ENCODE results near the gene ZKSCAN1.
A peak's percentile ranks its signal among the peaks of the same experiment; 100 is the strongest.
"Not testable (repeated sequence)": the region's sequence is repeated elsewhere in the genome, so short reads cannot be mapped to it uniquely, and the experiment has no call there.

The ZKSCAN1 gene

GRCh38 chr7:100003711-100004661, 11.4 kb upstream of the ZKSCAN1 start:
- no peak for DNase-seq (ENCODE audit: low spot score)

- no peak for DNase-seq (ENCODE audit: low spot score)
Observed at GRCh38 chr7:100007887-100008286, 7.5 kb upstream of the ZKSCAN1 start.

GRCh38 chr7:100008525-100008924, 6.9 kb upstream of the ZKSCAN1 start:
- DNase-seq (ENCODE audit: low spot score): no peak

- not testable (repeated sequence) for DNase-seq (ENCODE audit: low spot score)
Observed at GRCh38 chr7:100009952-100010351, 5.4 kb upstream of the ZKSCAN1 start.

- DNase-seq (ENCODE audit: low spot score): no peak
Observed at GRCh38 chr7:100010901-100011300, 4.5 kb upstream of the ZKSCAN1 start.

- no peak for DNase-seq (ENCODE audit: low spot score)
Observed at GRCh38 chr7:100011516-100011915, 3.9 kb upstream of the ZKSCAN1 start.

GRCh38 chr7:100012385-100013327, 2.7 kb upstream of the ZKSCAN1 start:
- not testable (repeated sequence) for DNase-seq (ENCODE audit: low spot score)

GRCh38 chr7:100013328-100013676, 2.1 kb upstream of the ZKSCAN1 start:
- DNase-seq (ENCODE audit: low spot score): no peak

- DNase-seq (ENCODE audit: low spot score): peak; percentile 45
Observed at GRCh38 chr7:100016215-100016901, 962 bp downstream of the ZKSCAN1 start.

- DNase-seq (ENCODE audit: low spot score): no peak
Observed at GRCh38 chr7:100017300-100017699, 1.9 kb downstream of the ZKSCAN1 start.

GRCh38 chr7:100017875-100018274, 2.5 kb downstream of the ZKSCAN1 start:
- no peak for DNase-seq (ENCODE audit: low spot score)

GRCh38 chr7:100019908-100020307, 4.5 kb downstream of the ZKSCAN1 start:
- DNase-seq (ENCODE audit: low spot score): no peak

- no peak for DNase-seq (ENCODE audit: low spot score)
Observed at GRCh38 chr7:100021297-100021696, 5.9 kb downstream of the ZKSCAN1 start.

- DNase-seq (ENCODE audit: low spot score): no peak
Observed at GRCh38 chr7:100022621-100023020, 7.2 kb downstream of the ZKSCAN1 start.

- no peak for DNase-seq (ENCODE audit: low spot score)
Observed at GRCh38 chr7:100023526-100023925, 8.1 kb downstream of the ZKSCAN1 start.

- no peak for DNase-seq (ENCODE audit: low spot score)
Observed at GRCh38 chr7:100024020-100024619, 8.7 kb downstream of the ZKSCAN1 start.

GRCh38 chr7:100027197-100027596, 11.8 kb downstream of the ZKSCAN1 start:
- DNase-seq (ENCODE audit: low spot score): no peak

- no peak for DNase-seq (ENCODE audit: low spot score)
Observed at GRCh38 chr7:100029596-100029995, 14.2 kb downstream of the ZKSCAN1 start.

GRCh38 chr7:100033526-100033925, 18.1 kb downstream of the ZKSCAN1 start:
- no peak for DNase-seq (ENCODE audit: low spot score)

- DNase-seq (ENCODE audit: low spot score): peak; percentile 89
Observed at GRCh38 chr7:100034871-100035510, 19.6 kb downstream of the ZKSCAN1 start.

GRCh38 chr7:100035876-100036275, 20.5 kb downstream of the ZKSCAN1 start:
- no peak for DNase-seq (ENCODE audit: low spot score)

All from hepatic stellate cell (primary cell).